Ovary (tissue), 3 donors: Measurements from ENCODE around the gene ECM2.

Experiments
- CTCF ChIP-seq, 3 donors: fragments of 450-650 bp in 2 of 3; fragments of 200-600 bp in 1 of 3; IDR thresholded peaks; one replicate each; pipeline versions ENCODE4 v1.5.1 to v1.8.0; 2016 to 2022; ENCODE audit warnings: antibody characterized with exemption in 3 of 3, mild to moderate bottlenecking in 1 of 3
- EP300 ChIP-seq: sonication (generic); formaldehyde crosslinking; IDR thresholded peaks from one replicate; pipeline ENCODE4 v1.6.1; 2017; ENCODE audit warnings: antibody characterized with exemption
- POLR2A ChIP-seq: fragments of 450-650 bp; IDR thresholded peaks from one replicate; pipeline ENCODE4 v1.6.1; 2017; ENCODE audit warnings: antibody characterized with exemption, mild to moderate bottlenecking, moderate library complexity
- donor health status: DM: no; HTN: no; CAD: no.

GRCh38 chr9:92564504-92564903 is 28.7 kb upstream of the ECM2 start:
- TF ChIP-seq CTCF (IDR thresholded peaks at IDR 0.05) = no peak
- no peak for TF ChIP-seq POLR2A
- no peak for TF ChIP-seq EP300
